ENCODE data around the gene HADH. TPM values are rescaled to one million over a fixed set of nuclear protein-coding genes. Genes with fewer than 3 reads are reported as not detected.

The HADH gene
- polyA plus RNA-seq, 1 experiment = 23.0 TPM

- CTCF ChIA-PET = interaction anchor here (0.9 to 2.2 kb wide), 2 partner anchors 14 kb away, joined by 3 to 12 read pairs; no protein-coding TSS in a partner anchor
- no peak for DNase-seq (ENCODE audit: low read depth, low spot score)
- Histone ChIP-seq H3K27me3 (ENCODE audit: control insufficient read depth, insufficient read depth, low read length) (no peaks in the 10 kb centered on the region), H3K9me3 (ENCODE audit: control insufficient read depth, insufficient read depth, low read length) (0 out of 2 replicates have a peak, but pooled peaks cover 4% of the 10 kb centered on the region), H3K27ac (ENCODE audit: low read depth, low read length) (no peak overlapping the region), H3K4me3 (ENCODE audit: low read depth, low read length) (no peak overlapping the region)
- TF ChIP-seq CTCF (IDR thresholded peaks at IDR 0.05; ENCODE audit: low read depth, low read length) = no peak
- POLR2A ChIA-PET = no interaction called here
Measured at GRCh38 chr4:108033348-108033747, 43.7 kb downstream of the HADH start.

- POLR2A ChIA-PET = no interaction called here
- TF ChIP-seq CTCF (IDR thresholded peaks at IDR 0.05; ENCODE audit: low read depth, low read length) = no peak
- no peak for DNase-seq (ENCODE audit: low read depth, low spot score)
- CTCF ChIA-PET = interaction anchor here (1.0 to 2.2 kb wide), 3 partner anchors 15 to 458 kb away, joined by 3 to 12 read pairs (median 4); no protein-coding TSS in a partner anchor
- Histone ChIP-seq H3K4me3 (ENCODE audit: low read depth, low read length) (no peak overlapping the region), H3K27ac (ENCODE audit: low read depth, low read length) (no peak overlapping the region), H3K27me3 (ENCODE audit: control insufficient read depth, insufficient read depth, low read length) (no peaks in the 10 kb centered on the region), H3K9me3 (ENCODE audit: control insufficient read depth, insufficient read depth, low read length) (0 out of 2 replicates have a peak, but pooled peaks cover 4% of the 10 kb centered on the region)
Measured at GRCh38 chr4:108034565-108034964, 44.9 kb downstream of the HADH start.

GRCh38 chr4:108035691-108036090, 46.0 kb downstream of the HADH start:
- no peak overlapping the region for H3K27ac ChIP-seq (ENCODE audit: low read depth, low read length)
- H3K4me3 ChIP-seq (ENCODE audit: low read depth, low read length) = no peak overlapping the region
- POLR2A ChIA-PET = no interaction called here
- 0 out of 2 replicates have a peak, but pooled peaks cover 4% of the 10 kb centered on the region for H3K9me3 ChIP-seq (ENCODE audit: control insufficient read depth, insufficient read depth, low read length)
- CTCF ChIA-PET = interaction anchor here (0.6 to 2.2 kb wide), 4 partner anchors 17 to 689 kb away, joined by 3 to 12 read pairs (median 4); no protein-coding TSS in a partner anchor
- DNase-seq (ENCODE audit: low read depth, low spot score) = no peak
- H3K27me3 ChIP-seq (ENCODE audit: control insufficient read depth, insufficient read depth, low read length) = no peaks in the 10 kb centered on the region
- no peak for TF ChIP-seq CTCF (IDR thresholded peaks at IDR 0.05; ENCODE audit: low read depth, low read length)

GRCh38 chr4:108036213-108036612, 46.5 kb downstream of the HADH start:
- Histone ChIP-seq H3K27ac (ENCODE audit: low read depth, low read length) (no peak overlapping the region), H3K9me3 (ENCODE audit: control insufficient read depth, insufficient read depth, low read length) (0 out of 2 replicates have a peak, but pooled peaks cover 2% of the 10 kb centered on the region), H3K4me3 (ENCODE audit: low read depth, low read length) (no peak overlapping the region), H3K27me3 (ENCODE audit: control insufficient read depth, insufficient read depth, low read length) (no peaks in the 10 kb centered on the region)
- POLR2A ChIA-PET = no interaction called here
- DNase-seq (ENCODE audit: low read depth, low spot score) = no peak
- TF ChIP-seq CTCF (IDR thresholded peaks at IDR 0.05; ENCODE audit: low read depth, low read length) = no peak
- CTCF ChIA-PET = no interaction called here

- H3K4me3 ChIP-seq (ENCODE audit: low read depth, low read length) = no peak overlapping the region
- H3K27me3 ChIP-seq (ENCODE audit: control insufficient read depth, insufficient read depth, low read length) = no peaks in the 10 kb centered on the region
- no peak for DNase-seq (ENCODE audit: low read depth, low spot score)
- no peaks in the 10 kb centered on the region for H3K9me3 ChIP-seq (ENCODE audit: control insufficient read depth, insufficient read depth, low read length)
- no peak overlapping the region for H3K27ac ChIP-seq (ENCODE audit: low read depth, low read length)
- POLR2A ChIA-PET = no interaction called here
- CTCF ChIA-PET = no interaction called here
- TF ChIP-seq CTCF (IDR thresholded peaks at IDR 0.05; ENCODE audit: low read depth, low read length) = no peak
Measured at GRCh38 chr4:108037884-108038283, 48.2 kb downstream of the HADH start.
